ENCODE results near the gene ZBTB48. TPM values are rescaled to one million over a fixed set of nuclear protein-coding genes. Genes with fewer than 3 reads are reported as not detected.

ZBTB48 gene
- polyA plus RNA-seq, 3 donors = 13.2 to 94.2 (median 23.0) TPM

DNA sequence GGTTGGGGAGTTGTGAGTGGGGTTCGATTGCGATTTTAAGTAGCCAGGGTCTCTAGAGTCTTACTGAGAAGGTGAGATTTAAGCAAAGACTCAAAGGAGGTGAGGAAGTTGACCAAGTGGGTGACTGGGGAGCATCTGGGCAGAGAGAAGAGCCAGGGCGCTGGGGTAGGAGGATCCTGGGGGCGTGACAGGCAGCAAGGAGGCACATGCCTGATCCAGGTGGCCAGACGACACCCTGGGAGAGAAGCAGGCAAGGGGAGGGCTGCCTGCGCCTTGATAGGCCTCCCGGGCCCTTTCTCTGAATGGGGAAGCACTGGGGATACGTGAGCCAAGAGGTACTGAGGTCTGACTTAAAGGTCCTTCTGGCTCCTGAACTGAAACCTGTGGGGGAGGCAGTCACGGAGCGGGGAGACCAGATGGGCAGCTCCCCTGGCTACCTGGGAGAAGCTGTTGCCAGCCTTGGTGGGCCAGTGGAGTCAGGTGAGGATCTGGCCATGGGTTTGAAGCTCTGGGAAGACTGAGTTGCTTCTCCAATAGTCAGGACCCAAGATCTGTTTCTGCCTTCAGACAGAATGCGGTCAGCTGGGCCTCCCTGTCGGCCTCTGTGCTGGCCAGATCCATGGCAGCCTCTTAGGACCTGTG is 5.4 kb downstream of the ZBTB48 start:
- intact Hi-C loops (cut with micrococcal nuclease) = no loop called here

GRCh38 chr1:6585841-6586240 is 6.0 kb downstream of the ZBTB48 start:
- intact Hi-C loops (cut with micrococcal nuclease) = no loop called here
- Histone ChIP-seq H3K4me1 (ENCODE audit: control insufficient read depth in 1 of 2, insufficient read depth in 2 of 2, low read length in 2 of 2) (peaks cover 31 to 33% of the 10 kb centered on the region in 2 donors), H3K27me3 (ENCODE audit: control insufficient read depth in 2 of 2, insufficient read depth in 2 of 2, low read length in 2 of 2) (no peaks in the 10 kb centered on the region), H3K4me3 (replicated peaks in 1 of 3; ENCODE audit: low read depth in 2 of 3, low read length in 3 of 3) (no peak overlapping the region), H3K79me2 (ENCODE audit: insufficient read depth, low read length) (peaks cover 38% of the 10 kb centered on the region), H3K36me3 (replicated peaks in 1 of 2; ENCODE audit: control insufficient read depth in 1 of 2, insufficient read depth in 2 of 2, low read length in 2 of 2) (peaks cover 47 to 60% of the 10 kb centered on the region in 2 donors), H3K9ac (ENCODE audit: insufficient read depth, low read length, poor library complexity, severe bottlenecking) (no peak overlapping the region), H3K9me3 (replicated peaks in 1 of 2; ENCODE audit: control insufficient read depth in 1 of 2, insufficient read depth in 1 of 2, low read length in 2 of 2) (no peaks in the 10 kb centered on the region), H3K4me2 (replicated peaks; ENCODE audit: extremely low read depth, low read length, poor library complexity, severe bottlenecking) (no peak overlapping the region), H2AFZ (ENCODE audit: insufficient read depth, low read depth, low read length, poor library complexity, severe bottlenecking) (no peak overlapping the region), H3K27ac (ENCODE audit: low read depth in 1 of 2, low read length in 2 of 2) (no peak overlapping the region), H4K20me1 (ENCODE audit: insufficient read depth, low read length) (peaks cover 97% of the 10 kb centered on the region)
- no peak for DNase-seq
- H3K27me3 Mint-ChIP-seq (ENCODE audit: low read depth in 3 of 3) = no peaks in the 10 kb centered on the region
- no peaks in the 10 kb centered on the region for H3K9me3 Mint-ChIP-seq
- peak overlapping the region in 1 of 7 donors; percentile 45 for H3K27ac Mint-ChIP-seq
- H3K36me3 Mint-ChIP-seq = peaks cover 43 to 51% of the 10 kb centered on the region in 2 donors
- H3K4me3 Mint-ChIP-seq = no peak overlapping the region
- TF ChIP-seq, protein P1, sequence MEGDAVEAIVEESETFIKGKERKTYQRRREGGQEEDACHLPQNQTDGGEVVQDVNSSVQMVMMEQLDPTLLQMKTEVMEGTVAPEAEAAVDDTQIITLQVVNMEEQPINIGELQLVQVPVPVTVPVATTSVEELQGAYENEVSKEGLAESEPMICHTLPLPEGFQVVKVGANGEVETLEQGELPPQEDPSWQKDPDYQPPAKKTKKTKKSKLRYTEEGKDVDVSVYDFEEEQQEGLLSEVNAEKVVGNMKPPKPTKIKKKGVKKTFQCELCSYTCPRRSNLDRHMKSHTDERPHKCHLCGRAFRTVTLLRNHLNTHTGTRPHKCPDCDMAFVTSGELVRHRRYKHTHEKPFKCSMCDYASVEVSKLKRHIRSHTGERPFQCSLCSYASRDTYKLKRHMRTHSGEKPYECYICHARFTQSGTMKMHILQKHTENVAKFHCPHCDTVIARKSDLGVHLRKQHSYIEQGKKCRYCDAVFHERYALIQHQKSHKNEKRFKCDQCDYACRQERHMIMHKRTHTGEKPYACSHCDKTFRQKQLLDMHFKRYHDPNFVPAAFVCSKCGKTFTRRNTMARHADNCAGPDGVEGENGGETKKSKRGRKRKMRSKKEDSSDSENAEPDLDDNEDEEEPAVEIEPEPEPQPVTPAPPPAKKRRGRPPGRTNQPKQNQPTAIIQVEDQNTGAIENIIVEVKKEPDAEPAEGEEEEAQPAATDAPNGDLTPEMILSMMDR (IDR thresholded peaks at IDR 0.05) = no peak
- H3K4me1 Mint-ChIP-seq = peaks cover 38% of the 10 kb centered on the region
- WGBS (ENCODE audit: insufficient coverage) = 96% methylated on average over 7 of the region's 7 CpGs

More for the DNA sequence above, 5.4 kb downstream of the ZBTB48 start:
- Mint-ChIP-seq H3K27me3 (ENCODE audit: low read depth in 3 of 3) (no peaks in the 10 kb centered on the region), H3K9me3 (no peaks in the 10 kb centered on the region), H3K4me1 (peaks cover 41% of the 10 kb centered on the region), H3K27ac (peak overlapping the region in 1 of 7 donors; percentile 43), H3K4me3 (no peak overlapping the region), H3K36me3 (peaks cover 38 to 45% of the 10 kb centered on the region in 2 donors)
- H3K27ac ChIP-seq (ENCODE audit: low read depth in 1 of 2, low read length in 2 of 2) = no peak overlapping the region
- H3K36me3 ChIP-seq (replicated peaks in 1 of 2; ENCODE audit: control insufficient read depth in 1 of 2, insufficient read depth in 2 of 2, low read length in 2 of 2) = peaks cover 43 to 54% of the 10 kb centered on the region in 2 donors
- no peak overlapping the region for H3K9ac ChIP-seq (ENCODE audit: insufficient read depth, low read length, poor library complexity, severe bottlenecking)
- DNase-seq = peak in 1 of 3 donors; percentile 8
- no peaks in the 10 kb centered on the region for H3K27me3 ChIP-seq (ENCODE audit: control insufficient read depth in 2 of 2, insufficient read depth in 2 of 2, low read length in 2 of 2)
- H3K9me3 ChIP-seq (replicated peaks in 1 of 2; ENCODE audit: control insufficient read depth in 1 of 2, insufficient read depth in 1 of 2, low read length in 2 of 2) = no peaks in the 10 kb centered on the region
- H3K4me2 ChIP-seq (replicated peaks; ENCODE audit: extremely low read depth, low read length, poor library complexity, severe bottlenecking) = no peak overlapping the region
- H3K4me3 ChIP-seq (replicated peaks in 1 of 3; ENCODE audit: low read depth in 2 of 3, low read length in 3 of 3) = no peak overlapping the region
- peaks cover 92% of the 10 kb centered on the region for H4K20me1 ChIP-seq (ENCODE audit: insufficient read depth, low read length)
- TF ChIP-seq, protein P1 (IDR thresholded peaks at IDR 0.05) = no peak
- H3K4me1 ChIP-seq (ENCODE audit: control insufficient read depth in 1 of 2, insufficient read depth in 2 of 2, low read length in 2 of 2) = peaks cover 32 to 37% of the 10 kb centered on the region in 2 donors
- H3K79me2 ChIP-seq (ENCODE audit: insufficient read depth, low read length) = peaks cover 44% of the 10 kb centered on the region
- no peak overlapping the region for H2AFZ ChIP-seq (ENCODE audit: insufficient read depth, low read depth, low read length, poor library complexity, severe bottlenecking)
- 91% methylated on average over 10 of the region's 12 CpGs for WGBS (ENCODE audit: insufficient coverage)

All from CD14-positive monocyte (primary cell).